HepG2 (cell line): ENCODE results near the gene ZNF446. TPM values are rescaled to one million over a fixed set of nuclear protein-coding genes. Genes with fewer than 3 reads are reported as not detected.

Experiments used
- CHD2 ChIP-seq: IDR thresholded peaks from 2 replicates; pipeline ENCODE4 v1.6.1; 2011; ENCODE audit warnings: low read depth, low read length, improper control_type of control experiment
- E2F5 ChIP-seq: sonication (generic); formaldehyde crosslinking; conservative IDR thresholded peaks from 2 replicates; pipeline ENCODE4 v1.4.0; 2020; ENCODE audit warnings: missing genetic modification reagents
- GABPA ChIP-seq, 2 experiments: IDR thresholded peaks; 2 replicates each; pipeline ENCODE4 v1.6.1; 2011 to 2016; ENCODE audit warnings: low read depth in 2 of 2, low read length in 1 of 2, missing biosample characterization in 1 of 2, missing genetic modification characterization in 1 of 2
- GABPB1 ChIP-seq: IDR thresholded peaks from 2 replicates; pipeline ENCODE4 v1.6.1; 2016; ENCODE audit warnings: mild to moderate bottlenecking, missing genetic modification reagents, moderate library complexity, missing compliant biosample characterization
- KLF11 ChIP-seq: IDR thresholded peaks from 2 replicates; pipeline ENCODE4 v1.6.1; 2016; ENCODE audit warnings: missing compliant biosample characterization
- NR2F6 ChIP-seq, 2 experiments: IDR thresholded peaks; 2 replicates each; pipeline ENCODE4 v1.6.1; 2016; ENCODE audit warnings: antibody characterized with exemption in 1 of 2, mild to moderate bottlenecking in 1 of 2
- PCBP1 ChIP-seq: fragments of 200-400 bp; formaldehyde crosslinking; IDR thresholded peaks from 2 replicates; pipeline ENCODE4 v1.6.1; 2017; ENCODE audit warnings: mild to moderate bottlenecking, low read depth, low read length, borderline replicate concordance
- PPARG ChIP-seq: conservative IDR thresholded peaks from 2 replicates; pipeline ENCODE4 v1.6.1; 2016; ENCODE audit warnings: missing biosample characterization, missing genetic modification reagents
- RNF219 ChIP-seq: sonication (generic); formaldehyde crosslinking; IDR thresholded peaks from 2 replicates; pipeline ENCODE4 v1.5.0; 2020; ENCODE audit warnings: mild to moderate bottlenecking, missing genetic modification reagents
- SCMH1 ChIP-seq: sonication (generic); formaldehyde crosslinking; IDR thresholded peaks from 2 replicates; pipeline ENCODE4 v1.9.0; 2021; ENCODE audit warnings: missing genetic modification reagents, mild to moderate bottlenecking, borderline replicate concordance
- SKI ChIP-seq: fragments of 450-650 bp; IDR thresholded peaks from one replicate; pipeline ENCODE4 v1.6.1; 2018; ENCODE audit warnings: mild to moderate bottlenecking; ENCODE audit not compliant: partially characterized antibody
- SP4 ChIP-seq: sonication (generic); formaldehyde crosslinking; IDR thresholded peaks from 2 replicates; pipeline ENCODE4 v1.8.1; 2023; ENCODE audit warnings: mild to moderate bottlenecking, missing genetic modification reagents
- TMF1 ChIP-seq: sonication (generic); formaldehyde crosslinking; IDR thresholded peaks from 2 replicates; pipeline ENCODE4 v1.8.1; 2022; ENCODE audit warnings: low read depth, missing genetic modification reagents
- ZBTB44 ChIP-seq: sonication (generic); formaldehyde crosslinking; IDR thresholded peaks from 2 replicates; pipeline ENCODE4 v1.4.0; 2020; ENCODE audit warnings: missing genetic modification reagents
- ZNF281 ChIP-seq: sonication (generic); formaldehyde crosslinking; IDR thresholded peaks from 2 replicates; pipeline ENCODE4 v1.4.0; 2020; ENCODE audit warnings: missing genetic modification reagents, borderline replicate concordance
- ZNF317 ChIP-seq: sonication (generic); formaldehyde crosslinking; IDR thresholded peaks from 2 replicates; pipeline ENCODE4 v1.5.0; 2020; ENCODE audit warnings: mild to moderate bottlenecking, missing genetic modification reagents
- ZNF432 ChIP-seq: sonication (generic); formaldehyde crosslinking; IDR thresholded peaks from 2 replicates; pipeline ENCODE4 v1.5.0; 2020; ENCODE audit warnings: missing genetic modification reagents, mild to moderate bottlenecking, borderline replicate concordance
- ZNF773 ChIP-seq: sonication (generic); formaldehyde crosslinking; IDR thresholded peaks from 2 replicates; pipeline ENCODE4 v1.4.0; 2020; ENCODE audit warnings: missing genetic modification reagents, borderline replicate concordance
- ZNF879 ChIP-seq: sonication (generic); formaldehyde crosslinking; IDR thresholded peaks from 2 replicates; pipeline ENCODE4 v1.8.1; 2023; ENCODE audit warnings: missing genetic modification reagents
- polyA plus RNA-seq, 8 experiments: library from polyadenylated mRNA; depleted of rRNA in 3 of 8; stranded (reverse) in 7 of 8; unstranded in 1 of 8; fragments of >200 nt; fragmentation: Illumina TruSeq in 4 of 8; extraction: Trizol in 4 of 8; gene quantifications; 2 replicates each; pipeline versions ENCODE4 v1.2.1 to v1.2.3, GENCODE V29; 2011 to 2016; ENCODE audit warnings: low read depth in 4 of 8, missing spikeins in 1 of 8, mixed read lengths in 1 of 8; ENCODE audit not compliant: insufficient read depth in 1 of 8
- total RNA-seq, 5 experiments: library from RNA; depleted of rRNA; stranded (reverse); fragments of >200 nt; fragmentation: Illumina TruSeq; extraction: Trizol; gene quantifications; 2 replicates each; pipeline ENCODE4 v1.2.3, GENCODE V29; 2016; ENCODE audit warnings: low read depth in 1 of 5
- TF ChIP-seq, protein P1 (sequence below): sonication (generic); formaldehyde crosslinking; conservative IDR thresholded peaks from 2 replicates; pipeline ENCODE4 v1.5.0; 2020; ENCODE audit warnings: missing genetic modification reagents

The ZNF446 gene
- total and polyA plus RNA-seq, 2 of the 13 experiments (the other 11 are each of a cell fraction or from before 2014, with no cell fraction given), result 3.0 to 3.6 TPM

DNA sequence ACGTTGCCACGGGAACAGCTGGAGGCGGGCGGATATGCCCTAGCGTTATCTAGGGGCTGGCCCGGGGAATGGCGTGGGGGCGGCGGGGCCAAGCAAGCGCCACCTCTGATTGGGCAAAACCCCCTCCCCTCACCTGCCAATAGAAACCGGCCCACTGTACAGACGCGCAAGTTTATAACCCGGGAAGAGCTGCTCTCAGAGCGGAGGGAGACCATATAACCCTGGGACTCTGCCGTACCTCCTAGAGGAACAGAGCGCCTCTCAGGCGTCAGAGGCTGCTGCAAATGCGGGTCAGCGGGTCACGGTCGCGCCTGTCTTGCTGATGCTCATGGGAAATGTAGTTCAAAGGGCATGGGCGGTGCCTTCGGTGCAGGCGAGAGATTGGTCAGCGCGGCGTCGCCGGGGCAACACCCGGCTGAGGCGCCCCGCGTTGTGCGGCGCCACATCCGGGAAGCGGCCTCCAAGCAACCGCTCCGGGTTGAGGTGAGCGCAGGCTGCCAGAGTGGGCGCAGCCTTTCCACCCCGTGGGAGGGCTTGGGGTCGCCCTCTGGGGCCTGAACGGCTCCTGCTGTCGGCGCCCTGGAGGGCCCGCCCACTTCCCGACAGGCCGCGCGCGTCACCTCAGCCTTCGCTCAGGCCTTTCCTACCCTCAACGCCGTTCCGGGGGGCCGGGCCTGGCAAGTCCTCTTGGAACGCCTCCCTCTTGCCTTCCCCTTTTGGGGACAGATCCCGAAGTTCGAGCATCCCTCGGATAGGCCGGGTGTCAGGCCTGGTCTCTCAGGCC is at the start of gene ZNF446 (continued):
- TF ChIP-seq E2F5 (CRISPR knock-in tag), result no peak
- TF ChIP-seq GABPA (IDR thresholded peaks at IDR 0.05; ENCODE audit: low read depth, low read length), result peak; percentile 75
- peak; percentile 88 for TF ChIP-seq GABPA (CRISPR knock-in tag; IDR thresholded peaks at IDR 0.05; ENCODE audit: low read depth)
- TF ChIP-seq GABPB1 (CRISPR knock-in tag), result peak; percentile 95
- no peak for TF ChIP-seq ZNF773
- TF ChIP-seq SP4 (CRISPR knock-in tag), result peak; percentile 86
- TF ChIP-seq ZNF317 (CRISPR knock-in tag), result peak; percentile 45
- no peak for TF ChIP-seq ZNF879 (CRISPR knock-in tag)
- no peak for TF ChIP-seq CHD2
- TF ChIP-seq KLF11 (CRISPR knock-in tag), result peak; percentile 77; the same call in 1 of the 2 replicates
- no peak for TF ChIP-seq RNF219 (CRISPR knock-in tag)
- no peak; the same call in 1 of the 2 replicates for TF ChIP-seq PPARG (CRISPR knock-in tag)
- peak; percentile 96 for TF ChIP-seq NR2F6 (IDR thresholded peaks at IDR 0.05)
- TF ChIP-seq NR2F6 (CRISPR knock-in tag; IDR thresholded peaks at IDR 0.05), result peak; percentile 97
- peak; percentile 37 for TF ChIP-seq SKI
- TF ChIP-seq PCBP1, result 0 out of 2 replicates have a peak, but pooled peaks have one; percentile 36
- no peak; the same call in 1 of the 2 replicates for TF ChIP-seq TMF1 (CRISPR knock-in tag)
- TF ChIP-seq ZNF281 (CRISPR knock-in tag), result no peak; the same call in 1 of the 2 replicates
- TF ChIP-seq ZNF432 (CRISPR knock-in tag), result no peak
- no peak for TF ChIP-seq ZBTB44 (CRISPR knock-in tag)
- no peak for TF ChIP-seq SCMH1
- TF ChIP-seq, protein P1, sequence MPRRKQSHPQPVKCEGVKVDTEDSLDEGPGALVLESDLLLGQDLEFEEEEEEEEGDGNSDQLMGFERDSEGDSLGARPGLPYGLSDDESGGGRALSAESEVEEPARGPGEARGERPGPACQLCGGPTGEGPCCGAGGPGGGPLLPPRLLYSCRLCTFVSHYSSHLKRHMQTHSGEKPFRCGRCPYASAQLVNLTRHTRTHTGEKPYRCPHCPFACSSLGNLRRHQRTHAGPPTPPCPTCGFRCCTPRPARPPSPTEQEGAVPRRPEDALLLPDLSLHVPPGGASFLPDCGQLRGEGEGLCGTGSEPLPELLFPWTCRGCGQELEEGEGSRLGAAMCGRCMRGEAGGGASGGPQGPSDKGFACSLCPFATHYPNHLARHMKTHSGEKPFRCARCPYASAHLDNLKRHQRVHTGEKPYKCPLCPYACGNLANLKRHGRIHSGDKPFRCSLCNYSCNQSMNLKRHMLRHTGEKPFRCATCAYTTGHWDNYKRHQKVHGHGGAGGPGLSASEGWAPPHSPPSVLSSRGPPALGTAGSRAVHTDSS (CRISPR knock-in tag), result no peak; the same call in 1 of the 2 replicates
